Measurements from ENCODE around the gene PLXND1.

Gene PLXND1

DNA sequence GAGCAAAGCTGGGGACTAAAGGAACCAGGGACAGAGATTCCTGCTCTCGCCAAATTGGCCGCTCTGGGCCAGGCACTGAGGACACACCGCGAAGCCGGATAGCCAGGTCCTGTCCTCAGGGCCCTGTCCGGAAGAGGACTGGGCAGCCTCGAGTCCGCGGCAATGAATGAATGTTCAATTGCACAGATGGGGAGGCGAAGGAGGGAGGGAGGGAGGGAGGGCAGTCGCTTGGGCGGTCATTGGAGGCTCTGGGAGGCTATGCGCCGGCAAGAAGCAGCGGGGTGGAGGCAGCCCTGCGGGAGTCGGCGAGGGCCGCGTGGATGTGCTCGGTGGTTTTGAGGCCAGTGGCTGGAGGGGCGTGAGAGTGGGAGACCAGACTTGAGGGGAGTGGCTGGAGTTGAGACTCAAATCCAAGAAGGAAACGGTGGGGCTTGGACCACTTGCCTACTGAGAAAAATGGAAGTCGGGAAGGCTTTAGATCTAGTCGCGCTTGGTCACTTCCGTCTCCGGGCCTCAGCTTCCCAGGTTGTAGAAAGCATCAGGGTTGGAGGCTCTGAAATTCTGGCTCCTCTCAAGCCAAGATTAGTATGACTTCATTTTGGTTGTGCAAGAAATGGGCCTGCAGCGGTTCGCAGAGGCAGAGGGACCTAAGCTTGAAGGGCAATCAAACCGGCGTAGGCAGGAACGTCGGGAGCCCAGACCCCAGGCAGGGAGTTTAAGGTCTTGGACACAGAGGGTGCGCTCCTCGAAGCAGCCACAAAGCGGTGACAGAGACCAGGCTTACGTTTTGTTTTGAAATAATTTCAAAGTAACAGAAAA, 21.1 kb upstream of the PLXND1 start:
- DNase-seq (peak; percentile 36), ATAC-seq (ENCODE audit: insufficient read depth, low read depth) (peak; percentile 50)
- no peak for TF ChIP-seq EZH2 (IDR thresholded peaks at IDR 0.05; ENCODE audit: borderline replicate concordance, low read depth, low read length, severe bottlenecking)
- TF ChIP-seq, protein P1, sequence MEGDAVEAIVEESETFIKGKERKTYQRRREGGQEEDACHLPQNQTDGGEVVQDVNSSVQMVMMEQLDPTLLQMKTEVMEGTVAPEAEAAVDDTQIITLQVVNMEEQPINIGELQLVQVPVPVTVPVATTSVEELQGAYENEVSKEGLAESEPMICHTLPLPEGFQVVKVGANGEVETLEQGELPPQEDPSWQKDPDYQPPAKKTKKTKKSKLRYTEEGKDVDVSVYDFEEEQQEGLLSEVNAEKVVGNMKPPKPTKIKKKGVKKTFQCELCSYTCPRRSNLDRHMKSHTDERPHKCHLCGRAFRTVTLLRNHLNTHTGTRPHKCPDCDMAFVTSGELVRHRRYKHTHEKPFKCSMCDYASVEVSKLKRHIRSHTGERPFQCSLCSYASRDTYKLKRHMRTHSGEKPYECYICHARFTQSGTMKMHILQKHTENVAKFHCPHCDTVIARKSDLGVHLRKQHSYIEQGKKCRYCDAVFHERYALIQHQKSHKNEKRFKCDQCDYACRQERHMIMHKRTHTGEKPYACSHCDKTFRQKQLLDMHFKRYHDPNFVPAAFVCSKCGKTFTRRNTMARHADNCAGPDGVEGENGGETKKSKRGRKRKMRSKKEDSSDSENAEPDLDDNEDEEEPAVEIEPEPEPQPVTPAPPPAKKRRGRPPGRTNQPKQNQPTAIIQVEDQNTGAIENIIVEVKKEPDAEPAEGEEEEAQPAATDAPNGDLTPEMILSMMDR (IDR thresholded peaks at IDR 0.05; ENCODE audit: borderline replicate concordance, extremely low read depth, low read length, poor library complexity, severe bottlenecking): peak; percentile 72
- no peak overlapping the region for H3K4me3 ChIP-seq (ENCODE audit: low read depth in 1 of 2, low read length in 2 of 2)
- H3K27ac ChIP-seq (ENCODE audit: low read length): no peak overlapping the region
- H3K9me3 ChIP-seq (ENCODE audit: insufficient read depth, low read length, severe bottlenecking): no peaks in the 10 kb centered on the region
- no peak overlapping the region for H3K4me2 ChIP-seq (ENCODE audit: insufficient read depth, low read length)
- no peaks in the 10 kb centered on the region for H3K79me2 ChIP-seq (ENCODE audit: insufficient read depth, low read length)
- peaks cover 4% of the 10 kb centered on the region for H3K4me1 ChIP-seq (ENCODE audit: insufficient read depth, low read length)
- no peaks in the 10 kb centered on the region for H3K27me3 ChIP-seq (ENCODE audit: insufficient read depth, low read length, poor library complexity)
- no peaks in the 10 kb centered on the region for H4K20me1 ChIP-seq (ENCODE audit: insufficient read depth, low read length)
- H2AFZ ChIP-seq (ENCODE audit: low read depth, low read length): no peak overlapping the region
- no peaks in the 10 kb centered on the region for H3K36me3 ChIP-seq (ENCODE audit: insufficient read depth, low read length)
- no peak overlapping the region for H3K9ac ChIP-seq (ENCODE audit: low read depth, low read length)

DNA sequence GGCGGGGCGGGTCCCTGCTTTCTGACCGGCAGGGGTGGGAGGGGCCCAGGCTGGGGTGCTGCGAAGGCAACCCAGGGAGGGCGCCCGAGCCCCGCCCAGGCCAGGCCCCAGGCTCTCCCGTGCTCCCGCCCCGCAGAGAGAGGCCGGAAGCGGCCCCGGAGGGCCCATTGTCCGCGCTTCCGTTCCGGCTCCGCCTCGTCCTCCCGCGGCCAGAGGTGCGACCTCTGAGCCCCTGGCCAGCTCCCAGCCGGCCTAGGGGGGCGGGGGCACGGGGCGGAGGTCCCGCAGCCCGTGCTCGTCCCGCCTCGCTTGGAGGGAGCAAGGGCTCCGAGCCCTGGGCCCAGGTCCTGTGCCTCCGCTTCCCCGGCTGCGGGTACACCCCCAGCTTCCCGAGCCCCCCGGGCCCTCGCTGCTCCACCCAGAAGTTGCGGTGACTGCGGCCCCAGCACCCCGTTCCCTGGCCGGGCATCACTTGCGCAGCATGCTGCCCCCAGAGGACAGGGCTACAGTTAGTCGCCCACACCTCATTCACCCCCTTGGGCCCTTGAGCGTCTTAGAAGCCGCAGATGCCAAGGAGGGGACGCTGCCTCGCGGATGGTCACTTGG, 20.4 kb upstream of the PLXND1 start:
- ATAC-seq (ENCODE audit: insufficient read depth, low read depth) (no peak), DNase-seq (no peak)
- Histone ChIP-seq H3K4me1 (ENCODE audit: insufficient read depth, low read length) (peaks cover 4% of the 10 kb centered on the region), H3K4me2 (ENCODE audit: insufficient read depth, low read length) (no peak overlapping the region), H3K27me3 (ENCODE audit: insufficient read depth, low read length, poor library complexity) (no peaks in the 10 kb centered on the region), H3K79me2 (ENCODE audit: insufficient read depth, low read length) (no peaks in the 10 kb centered on the region), H3K4me3 (ENCODE audit: low read depth in 1 of 2, low read length in 2 of 2) (no peak overlapping the region), H3K9ac (ENCODE audit: low read depth, low read length) (no peak overlapping the region), H4K20me1 (ENCODE audit: insufficient read depth, low read length) (no peaks in the 10 kb centered on the region), H3K27ac (ENCODE audit: low read length) (no peak overlapping the region), H2AFZ (ENCODE audit: low read depth, low read length) (no peak overlapping the region), H3K36me3 (ENCODE audit: insufficient read depth, low read length) (no peaks in the 10 kb centered on the region), H3K9me3 (ENCODE audit: insufficient read depth, low read length, severe bottlenecking) (no peaks in the 10 kb centered on the region)
- TF ChIP-seq EZH2 (IDR thresholded peaks at IDR 0.05; ENCODE audit: borderline replicate concordance, low read depth, low read length, severe bottlenecking): no peak
- TF ChIP-seq, protein P1 (IDR thresholded peaks at IDR 0.05; ENCODE audit: borderline replicate concordance, extremely low read depth, low read length, poor library complexity, severe bottlenecking): no peak

DNA sequence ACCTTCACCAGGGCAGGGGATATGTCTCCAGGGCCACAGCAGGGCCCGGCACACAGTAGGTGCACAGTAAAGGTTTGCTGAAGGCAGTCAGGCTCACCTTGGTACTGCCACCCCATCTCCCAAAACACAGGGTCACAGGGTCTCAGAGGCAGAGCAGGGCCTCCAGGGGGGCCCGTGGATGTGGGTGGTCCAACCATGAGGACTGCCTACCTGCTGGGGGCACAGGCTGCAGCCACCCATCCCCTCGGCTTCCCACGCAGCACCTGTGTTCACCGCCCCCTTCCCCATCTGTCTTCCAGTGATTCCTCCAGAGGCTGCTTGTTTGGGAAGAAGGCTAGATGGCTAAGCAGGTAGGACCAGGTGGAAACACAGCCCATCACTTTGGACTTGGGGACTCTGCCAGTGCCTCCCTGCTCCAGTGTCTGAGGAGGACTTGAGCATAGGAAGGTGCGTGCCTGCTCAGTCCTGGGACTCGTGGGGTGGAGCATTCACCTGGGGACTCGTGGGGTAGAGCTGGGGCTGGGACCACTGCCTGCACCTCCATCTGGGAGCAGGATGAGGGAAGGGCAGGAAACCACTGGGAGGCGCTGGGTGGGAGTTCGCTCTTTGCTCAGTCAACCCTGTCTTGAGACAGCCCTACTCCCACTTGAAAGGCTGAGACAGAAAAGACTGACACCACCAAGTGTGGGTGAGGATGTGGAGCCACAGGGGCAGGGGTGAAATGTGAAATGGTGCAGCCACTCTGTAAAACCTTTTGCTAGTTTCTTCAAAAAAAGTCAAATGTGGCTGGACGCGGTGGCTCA, 18.8 kb upstream of the PLXND1 start:
- Histone ChIP-seq H3K9me3 (ENCODE audit: insufficient read depth, low read length, severe bottlenecking) (no peaks in the 10 kb centered on the region), H3K9ac (ENCODE audit: low read depth, low read length) (no peak overlapping the region), H3K36me3 (ENCODE audit: insufficient read depth, low read length) (no peaks in the 10 kb centered on the region), H3K4me2 (ENCODE audit: insufficient read depth, low read length) (no peak overlapping the region), H3K4me1 (ENCODE audit: insufficient read depth, low read length) (peaks cover 4% of the 10 kb centered on the region), H3K27me3 (ENCODE audit: insufficient read depth, low read length, poor library complexity) (no peaks in the 10 kb centered on the region), H3K4me3 (ENCODE audit: low read depth in 1 of 2, low read length in 2 of 2) (no peak overlapping the region), H3K27ac (ENCODE audit: low read length) (no peak overlapping the region), H3K79me2 (ENCODE audit: insufficient read depth, low read length) (no peaks in the 10 kb centered on the region), H4K20me1 (ENCODE audit: insufficient read depth, low read length) (no peaks in the 10 kb centered on the region), H2AFZ (ENCODE audit: low read depth, low read length) (no peak overlapping the region)
- ATAC-seq (ENCODE audit: insufficient read depth, low read depth): no peak; the same call in 2 of the 3 replicates
- no peak for TF ChIP-seq EZH2 (IDR thresholded peaks at IDR 0.05; ENCODE audit: borderline replicate concordance, low read depth, low read length, severe bottlenecking)
- TF ChIP-seq, protein P1 (IDR thresholded peaks at IDR 0.05; ENCODE audit: borderline replicate concordance, extremely low read depth, low read length, poor library complexity, severe bottlenecking): peak; percentile 18
- no peak for DNase-seq
